Activated CD4-positive, alpha-beta T cell treated with anti-CD3 and anti-CD28 coated beads for 24 hours (primary cell): Measurements from ENCODE around the gene CCDC102B.

Experiments used
- DNase-seq, 2 donors: peaks; one replicate each; pipeline ENCODE4 v3.0.0-alpha.2; 2020; ENCODE audit warnings: low read depth in 2 of 2

Gene CCDC102B

DNA sequence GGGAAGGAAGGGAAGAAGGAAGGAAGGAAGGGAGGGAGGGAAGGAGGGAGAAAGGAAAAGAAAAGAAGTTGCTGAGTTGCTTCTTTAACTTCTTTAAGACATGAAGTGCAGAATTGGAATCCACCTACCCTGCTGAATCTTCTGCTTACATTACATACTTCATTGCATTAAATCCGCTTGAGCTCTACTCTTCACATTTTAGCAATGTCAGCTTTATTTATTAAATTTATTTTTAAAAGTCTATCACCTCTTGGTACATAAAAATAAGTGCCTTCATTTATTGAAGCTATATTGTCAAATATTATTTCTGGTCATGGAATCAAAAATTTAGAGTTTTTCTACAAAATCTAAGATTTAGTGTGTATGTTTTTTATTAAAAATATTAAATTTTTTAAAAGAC, 284.6 kb downstream of the CCDC102B start:
- no peak for DNase-seq

DNA sequence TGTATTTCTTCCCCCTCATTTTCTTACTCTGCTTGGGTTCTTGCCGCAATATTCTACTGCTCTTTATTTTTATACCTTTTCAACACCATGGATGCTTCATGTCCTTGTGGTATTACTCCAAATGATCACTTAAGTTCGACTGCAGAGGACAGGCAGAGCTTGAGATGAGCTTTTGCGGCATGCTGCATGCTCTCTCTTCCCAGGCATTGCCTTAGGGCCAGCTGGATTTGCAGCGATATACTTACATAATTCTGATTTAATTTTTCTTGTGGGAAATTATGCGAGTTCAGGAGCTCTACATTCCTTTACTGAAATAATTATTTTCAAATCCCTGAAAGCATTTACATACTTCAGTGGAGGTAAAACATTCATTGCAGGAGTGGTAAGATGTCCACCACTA, 288.1 kb downstream of the CCDC102B start:
- no peak for DNase-seq

DNA sequence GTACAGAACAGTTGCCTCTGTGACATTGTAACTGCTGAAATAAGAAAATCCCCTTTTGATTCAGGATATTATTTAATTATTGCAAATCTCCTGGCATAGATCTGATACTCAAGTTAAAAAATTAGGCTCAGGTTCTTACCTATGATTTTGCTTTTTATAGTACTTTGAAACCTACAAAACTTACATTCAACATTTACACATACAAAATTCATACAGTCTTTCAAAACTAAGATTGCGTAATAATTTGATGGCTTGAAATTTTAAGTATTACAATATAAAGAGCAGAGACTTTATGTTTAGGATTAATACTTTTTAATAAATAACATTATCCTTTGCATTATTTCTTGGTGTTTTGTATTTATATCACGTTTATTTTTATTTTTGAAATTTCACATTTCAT, 291.1 kb downstream of the CCDC102B start:
- no peak for DNase-seq

DNA sequence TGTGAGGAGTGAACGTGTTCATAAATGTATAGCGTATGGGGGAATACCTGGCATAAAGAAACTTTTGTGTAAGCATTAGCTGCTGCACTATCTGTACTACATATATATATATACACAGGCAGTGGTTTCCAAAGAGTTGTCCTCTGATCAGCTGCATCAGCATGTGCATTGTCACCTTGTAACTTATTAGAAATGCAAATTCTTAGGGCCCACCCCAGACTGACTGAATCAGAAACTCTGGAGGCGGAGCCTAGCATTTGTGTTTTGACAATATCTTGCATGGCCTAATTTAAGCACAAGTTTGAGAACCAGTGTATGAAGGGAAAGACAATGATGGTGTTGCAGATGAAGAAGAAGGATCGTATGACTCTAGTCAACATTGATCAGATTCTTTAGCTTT, 299.5 kb downstream of the CCDC102B start:
- DNase-seq: no peak

DNA sequence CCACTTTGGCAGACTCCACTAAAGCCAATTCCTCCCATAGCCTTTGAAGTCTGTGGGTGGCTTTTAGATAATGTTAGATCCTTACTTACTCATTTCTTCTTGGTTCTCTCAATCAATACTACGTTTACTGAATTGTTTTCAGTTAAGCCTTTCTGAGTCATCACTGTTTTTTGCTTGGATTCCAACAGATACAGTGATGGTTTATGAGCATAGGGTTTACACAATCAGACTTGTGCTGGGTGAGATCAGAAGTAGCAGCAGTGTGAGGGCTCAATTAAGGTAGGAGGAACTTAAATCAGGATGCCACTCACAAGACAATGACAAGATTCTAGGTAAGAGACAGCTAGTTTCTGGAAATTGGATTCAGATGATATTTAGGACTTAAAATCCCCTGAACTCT, 305.1 kb downstream of the CCDC102B start:
- no peak for DNase-seq
